ENCODE data around the gene ELFN1. TPM values are rescaled to one million over a fixed set of nuclear protein-coding genes. Genes with fewer than 3 reads are reported as not detected.

Gene ELFN1
- total and polyA plus RNA-seq, 10 of the 15 experiments (the other 5 are each of a cell fraction or from before 2014, with no cell fraction given), result 0.04 TPM; not detected in 9

DNA sequence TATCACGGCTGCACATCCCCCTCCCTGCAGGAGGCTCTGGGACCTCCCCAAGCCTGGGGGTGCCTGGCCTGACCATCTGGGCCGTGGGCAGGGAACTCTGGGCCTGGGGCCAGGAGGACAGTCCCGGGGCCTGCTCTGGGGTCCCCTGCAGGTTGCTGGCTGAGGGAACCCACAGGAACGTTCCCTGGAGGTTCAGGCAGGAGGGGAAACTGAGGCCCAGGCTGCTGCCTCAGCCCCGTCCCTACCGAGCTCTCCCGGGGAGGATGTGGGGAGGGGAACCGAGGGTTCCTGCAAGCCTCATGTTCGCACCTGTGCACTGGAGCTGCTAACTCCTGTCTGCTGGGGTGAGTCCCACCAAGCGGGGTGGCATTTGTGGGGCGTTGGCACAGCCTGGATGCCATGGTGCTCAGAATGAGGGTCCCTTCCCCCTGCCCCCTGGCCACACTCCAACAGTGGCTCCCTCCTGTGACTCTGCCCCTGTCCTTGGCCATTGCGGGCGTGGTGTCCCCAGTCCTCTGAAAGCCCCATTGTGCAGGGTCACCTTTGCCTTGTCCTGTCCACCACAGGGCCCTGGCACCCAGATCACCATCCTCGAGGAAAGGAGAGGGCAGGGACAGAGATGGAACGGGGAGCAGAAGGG is 9.4 kb downstream of the ELFN1 start:
- ChIA-PET RAD21 (ENCODE audit: unreplicated experiment) (no interaction called here), SMC1A (ENCODE audit: uncharacterized antibody, unreplicated experiment) (no interaction called here), POLR2A (no interaction called here), CTCF (no interaction called here)
- in situ Hi-C loops (cut with MboI) (no loop called here), intact Hi-C loops (cut with micrococcal nuclease; ENCODE audit: unreplicated experiment) (no loop called here)
- no peak for TF ChIP-seq SMAD5 (IDR thresholded peaks at IDR 0.05; ENCODE audit: low read depth)
- TF ChIP-seq MTA3 (IDR thresholded peaks at IDR 0.05; ENCODE audit: borderline replicate concordance, low read length), result no peak
- no peak for TF ChIP-seq KDM1A (IDR thresholded peaks at IDR 0.05; ENCODE audit: borderline replicate concordance)
- TF ChIP-seq MEF2B (IDR thresholded peaks at IDR 0.05; ENCODE audit: partially characterized antibody, poor library complexity, severe bottlenecking), result no peak
- TF ChIP-seq POU2F2 (IDR thresholded peaks at IDR 0.05; ENCODE audit: borderline replicate concordance, low read depth, low read length), result no peak
- no peak for TF ChIP-seq BHLHE40 (IDR thresholded peaks at IDR 0.05; ENCODE audit: borderline replicate concordance in 1 of 2, low read depth in 2 of 2, low read length in 1 of 2)
- no peak for TF ChIP-seq ZBED1 (IDR thresholded peaks at IDR 0.05; ENCODE audit: borderline replicate concordance)
- TF ChIP-seq HDAC2 (IDR thresholded peaks at IDR 0.05), result no peak
- no peak for TF ChIP-seq POLR2A (IDR thresholded peaks at IDR 0.05; ENCODE audit: low read depth, low read length)
- TF ChIP-seq TARDBP (IDR thresholded peaks at IDR 0.05; ENCODE audit: borderline replicate concordance), result no peak
- TF ChIP-seq SREBF2 (IDR thresholded peaks at IDR 0.05; ENCODE audit: low read length), result no peak
- no peak for TF ChIP-seq NFIC (IDR thresholded peaks at IDR 0.05; ENCODE audit: low read depth, low read length)
- TF ChIP-seq, protein P1, sequence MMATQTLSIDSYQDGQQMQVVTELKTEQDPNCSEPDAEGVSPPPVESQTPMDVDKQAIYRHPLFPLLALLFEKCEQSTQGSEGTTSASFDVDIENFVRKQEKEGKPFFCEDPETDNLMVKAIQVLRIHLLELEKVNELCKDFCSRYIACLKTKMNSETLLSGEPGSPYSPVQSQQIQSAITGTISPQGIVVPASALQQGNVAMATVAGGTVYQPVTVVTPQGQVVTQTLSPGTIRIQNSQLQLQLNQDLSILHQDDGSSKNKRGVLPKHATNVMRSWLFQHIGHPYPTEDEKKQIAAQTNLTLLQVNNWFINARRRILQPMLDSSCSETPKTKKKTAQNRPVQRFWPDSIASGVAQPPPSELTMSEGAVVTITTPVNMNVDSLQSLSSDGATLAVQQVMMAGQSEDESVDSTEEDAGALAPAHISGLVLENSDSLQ (IDR thresholded peaks at IDR 0.05), result no peak
- TF ChIP-seq, protein P2, sequence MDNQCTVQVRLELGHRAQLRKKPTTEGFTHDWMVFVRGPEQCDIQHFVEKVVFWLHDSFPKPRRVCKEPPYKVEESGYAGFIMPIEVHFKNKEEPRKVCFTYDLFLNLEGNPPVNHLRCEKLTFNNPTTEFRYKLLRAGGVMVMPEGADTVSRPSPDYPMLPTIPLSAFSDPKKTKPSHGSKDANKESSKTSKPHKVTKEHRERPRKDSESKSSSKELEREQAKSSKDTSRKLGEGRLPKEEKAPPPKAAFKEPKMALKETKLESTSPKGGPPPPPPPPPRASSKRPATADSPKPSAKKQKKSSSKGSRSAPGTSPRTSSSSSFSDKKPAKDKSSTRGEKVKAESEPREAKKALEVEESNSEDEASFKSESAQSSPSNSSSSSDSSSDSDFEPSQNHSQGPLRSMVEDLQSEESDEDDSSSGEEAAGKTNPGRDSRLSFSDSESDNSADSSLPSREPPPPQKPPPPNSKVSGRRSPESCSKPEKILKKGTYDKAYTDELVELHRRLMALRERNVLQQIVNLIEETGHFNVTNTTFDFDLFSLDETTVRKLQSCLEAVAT (IDR thresholded peaks at IDR 0.05), result no peak
- TF ChIP-seq SREBF1 (IDR thresholded peaks at IDR 0.05; ENCODE audit: low read length), result no peak
- TF ChIP-seq ZNF274 (IDR thresholded peaks at IDR 0.05; ENCODE audit: insufficient read depth, insufficient read length), result no peak
- TF ChIP-seq RFX5 (IDR thresholded peaks at IDR 0.05; ENCODE audit: low read depth, low read length), result no peak
- no peak for TF ChIP-seq NBN (IDR thresholded peaks at IDR 0.05)
- no peak for TF ChIP-seq MTA2 (IDR thresholded peaks at IDR 0.05; ENCODE audit: low read depth)
- no peak for DNase-seq (ENCODE audit: low read depth, low spot score)
- no peak for FAIRE-seq
- no peaks in the 10 kb centered on the region for H3K4me1 ChIP-seq (ENCODE audit: control insufficient read depth, insufficient read depth, low read length)
- no peak overlapping the region for H3K4me3 ChIP-seq
- H2AFZ ChIP-seq (ENCODE audit: control insufficient read depth, low read depth, low read length), result no peak overlapping the region
- no peak for ATAC-seq
- H3K9ac ChIP-seq (ENCODE audit: control insufficient read depth, insufficient read depth, low read length), result no peak overlapping the region
- WGBS (ENCODE audit: insufficient coverage, insufficient replicate concordance, low lambda C conversion rate, missing lambda C conversion rate), result 41% methylated on average over 15 of the region's 15 CpGs
- no peaks in the 10 kb centered on the region for H4K20me1 ChIP-seq (ENCODE audit: control insufficient read depth, insufficient read depth)
- H3K9me3 ChIP-seq (replicated peaks; ENCODE audit: control insufficient read depth, insufficient read depth, low read length), result no peaks in the 10 kb centered on the region; the same call in none of the 3 replicates
- H3K36me3 ChIP-seq (ENCODE audit: control insufficient read depth in 2 of 2, insufficient read depth in 2 of 2, low read length in 1 of 2), result no peaks in the 10 kb centered on the region
- no peaks in the 10 kb centered on the region for H3K79me2 ChIP-seq (ENCODE audit: control insufficient read depth, insufficient read depth, low read length)
- BruUV-seq (replicated peaks), result no TSS peak
- H3K27ac ChIP-seq (ENCODE audit: control insufficient read depth, insufficient read depth), result no peak overlapping the region
- no peak overlapping the region for H3K4me2 ChIP-seq (ENCODE audit: control insufficient read depth, insufficient read depth)
- no peaks in the 10 kb centered on the region for H3K27me3 ChIP-seq (replicated peaks in 1 of 2; ENCODE audit: control insufficient read depth in 2 of 2, insufficient read depth in 2 of 2, low read length in 1 of 2)

All from GM12878 (cell line).